HG02884 (cell line): ENCODE results near the gene ABHD14A.
A peak's percentile ranks its signal among the peaks of the same experiment; 100 is the strongest.
"Not testable (repeated sequence)": the region's sequence is repeated elsewhere in the genome, so short reads cannot be mapped to it uniquely, and the experiment has no call there.

ENCODE experiments used
- ATAC-seq: cut with Tn5 transposase; IDR thresholded peaks from one replicate; pipeline ENCODE4 v1.9.1; 2021; ENCODE audit warnings: mild to moderate bottlenecking, moderate library complexity; ENCODE audit not compliant: unreplicated experiment

ABHD14A gene

GRCh38 chr3:51970606-51971300 lies 4.1 kb upstream of the ABHD14A start:
- no peak for ATAC-seq

- ATAC-seq, result no peak
Observed at GRCh38 chr3:51971350-51971749, 3.5 kb upstream of the ABHD14A start.

- peak; percentile 4 for ATAC-seq
Observed at GRCh38 chr3:51974277-51974962, 444 bp upstream of the ABHD14A start.

- no peak for ATAC-seq
Observed at GRCh38 chr3:51975852-51976549, 1.1 kb downstream of the ABHD14A start.

- ATAC-seq, result no peak
Observed at GRCh38 chr3:51977446-51978142, 2.7 kb downstream of the ABHD14A start.

- ATAC-seq, result no peak
Observed at GRCh38 chr3:51978143-51978502, 3.3 kb downstream of the ABHD14A start.

- no peak for ATAC-seq
Observed at GRCh38 chr3:51980253-51980652, 5.4 kb downstream of the ABHD14A start.

GRCh38 chr3:51982352-51982837 lies 7.5 kb downstream of the ABHD14A start:
- peak; percentile 34 for ATAC-seq

GRCh38 chr3:51982838-51983577 lies 8.1 kb downstream of the ABHD14A start, which contains the start of gene ACY1:
TSS of gene ACY1 (plus strand) at chr3:51983535. CDS start at chr3:51984065, 530 bp downstream.
- ATAC-seq, result peak; percentile 68

GRCh38 chr3:51983578-51984268 lies 8.9 kb downstream of the ABHD14A start:
- no peak for ATAC-seq

- ATAC-seq, result no peak
Observed at GRCh38 chr3:51984269-51984647, 9.4 kb downstream of the ABHD14A start.

- ATAC-seq, result no peak
Observed at GRCh38 chr3:51985063-51985462, 10.2 kb downstream of the ABHD14A start.

- no peak for ATAC-seq
Observed at GRCh38 chr3:51986010-51986947, 11.4 kb downstream of the ABHD14A start.

GRCh38 chr3:51987568-51987967 lies 12.7 kb downstream of the ABHD14A start:
- no peak for ATAC-seq

- no peak for ATAC-seq
Observed at GRCh38 chr3:51988286-51989146, 13.7 kb downstream of the ABHD14A start.

GRCh38 chr3:51990501-51990971 lies 15.7 kb downstream of the ABHD14A start:
- ATAC-seq, result not testable (repeated sequence)

- ATAC-seq, result no peak
Observed at GRCh38 chr3:51992017-51992682, 17.3 kb downstream of the ABHD14A start.
